HG02885 (cell line): ENCODE measurements around the gene ZNF474.

Source experiments
- ATAC-seq: cut with Tn5 transposase; IDR thresholded peaks from one replicate; pipeline ENCODE4 v1.9.1; 2021; ENCODE audit warnings: mild to moderate bottlenecking; ENCODE audit not compliant: unreplicated experiment, poor library complexity

Gene ZNF474

DNA sequence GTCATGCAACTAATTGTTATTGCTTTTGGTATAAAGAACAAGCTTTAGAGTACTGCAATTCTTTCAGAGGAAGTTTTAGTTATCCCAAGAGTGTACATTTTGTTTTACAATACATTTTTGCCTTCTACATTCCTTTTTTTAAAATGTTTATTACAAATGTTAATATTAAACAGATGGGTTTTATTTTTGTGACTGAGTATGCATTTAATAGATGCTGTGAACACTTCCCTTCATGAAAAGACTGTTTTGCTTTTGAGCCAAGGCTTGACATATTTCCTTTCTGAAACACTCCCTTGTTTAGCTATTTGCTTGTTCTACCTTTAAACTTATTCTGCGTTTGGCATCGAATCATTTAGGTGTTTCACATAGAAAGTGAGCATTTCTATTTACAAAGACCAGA, 14.8 kb upstream of the ZNF474 start:
- ATAC-seq: no peak

GRCh38 chr5:122118356-122118948, 10.9 kb upstream of the ZNF474 start:
- no peak for ATAC-seq

DNA sequence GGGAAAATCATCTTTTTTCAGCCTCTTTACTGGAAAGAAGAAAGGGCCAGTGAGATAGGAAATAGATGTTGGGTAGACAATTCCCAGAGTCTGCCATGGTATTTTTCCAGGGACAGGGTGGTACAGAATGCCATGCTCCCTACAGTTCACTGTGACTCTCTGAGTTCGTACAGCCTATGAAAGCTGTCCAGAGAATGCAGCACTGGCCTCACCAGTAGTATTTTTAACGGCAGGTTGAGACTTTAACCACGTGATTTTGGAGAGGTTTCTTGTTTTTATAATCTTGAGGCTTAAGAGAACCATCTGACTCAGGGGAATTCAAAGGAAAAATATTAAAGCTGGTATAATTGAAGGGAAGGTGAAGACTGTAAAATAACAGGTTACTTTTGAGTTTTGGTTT, 10.1 kb upstream of the ZNF474 start:
- ATAC-seq: no peak

DNA sequence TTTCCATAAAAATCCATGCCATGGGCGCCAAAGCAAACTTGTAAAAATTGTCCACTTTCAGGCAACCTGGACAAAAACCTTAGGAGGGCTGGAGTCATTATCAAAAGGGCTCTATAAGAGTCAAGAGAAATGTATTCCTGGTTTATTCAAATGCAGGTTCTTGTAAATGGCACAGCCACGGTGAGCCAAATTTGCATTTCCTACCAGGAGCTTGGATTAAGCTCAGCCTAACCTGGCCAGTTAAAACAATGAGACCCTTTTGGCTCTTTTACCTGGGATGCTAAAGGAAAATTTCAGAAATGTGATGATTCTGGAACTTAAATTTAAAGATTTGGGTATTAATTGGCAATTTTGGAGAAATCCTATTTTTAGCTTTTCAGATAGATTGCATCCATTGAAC, 8.9 kb upstream of the ZNF474 start:
- ATAC-seq: no peak

- no peak for ATAC-seq
These were observed 8.4 kb upstream of the ZNF474 start for GRCh38 chr5:122120957-122121356.

- no peak for ATAC-seq
These were observed 7.6 kb upstream of the ZNF474 start for GRCh38 chr5:122121479-122122465.

DNA sequence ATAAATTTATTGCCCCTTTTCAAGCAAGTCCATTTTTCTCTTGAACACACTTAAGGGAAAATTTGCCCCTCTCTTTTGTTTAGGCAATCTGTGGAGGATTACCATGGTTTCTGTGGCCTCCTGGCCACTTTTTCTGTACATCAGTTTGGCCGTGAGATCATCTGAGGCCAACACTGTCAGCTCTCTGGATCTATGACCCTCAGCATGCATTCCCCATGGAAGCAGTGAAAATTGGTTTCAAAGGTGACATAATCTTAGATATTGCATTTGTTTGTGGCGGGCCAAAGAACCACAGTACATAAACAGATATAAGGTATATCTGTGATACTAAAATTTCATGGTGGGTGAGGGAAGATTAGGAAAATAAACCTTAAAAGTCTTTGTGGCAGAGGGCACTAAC, 4.6 kb upstream of the ZNF474 start:
- ATAC-seq: no peak

DNA sequence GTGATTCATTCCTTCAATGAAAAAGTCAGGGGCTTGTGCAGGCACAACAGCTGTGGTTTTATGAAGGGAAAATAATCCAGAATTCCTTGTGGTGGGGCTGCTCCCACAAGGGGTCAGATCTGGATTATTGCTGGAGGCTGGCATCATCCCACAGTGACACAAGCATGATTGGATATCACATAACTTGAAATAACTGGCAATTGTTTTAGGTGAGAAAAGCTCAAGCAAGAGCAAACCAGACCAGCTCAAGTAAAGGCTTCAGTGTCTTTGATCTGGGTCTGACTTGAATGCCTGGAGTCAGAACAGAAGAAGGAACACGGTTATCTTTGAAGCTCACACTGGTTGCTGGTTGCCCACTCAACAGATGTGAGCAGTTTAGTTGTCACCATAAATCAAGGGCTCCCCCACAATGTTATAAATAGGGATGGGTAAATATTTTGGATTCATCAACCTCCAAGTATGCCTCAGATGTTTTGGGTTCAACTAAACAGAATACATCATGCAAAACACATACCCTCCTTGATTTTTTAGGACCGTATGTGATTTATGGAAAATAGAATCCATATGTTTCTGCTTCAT, 3.1 kb upstream of the ZNF474 start:
- ATAC-seq: no peak

DNA sequence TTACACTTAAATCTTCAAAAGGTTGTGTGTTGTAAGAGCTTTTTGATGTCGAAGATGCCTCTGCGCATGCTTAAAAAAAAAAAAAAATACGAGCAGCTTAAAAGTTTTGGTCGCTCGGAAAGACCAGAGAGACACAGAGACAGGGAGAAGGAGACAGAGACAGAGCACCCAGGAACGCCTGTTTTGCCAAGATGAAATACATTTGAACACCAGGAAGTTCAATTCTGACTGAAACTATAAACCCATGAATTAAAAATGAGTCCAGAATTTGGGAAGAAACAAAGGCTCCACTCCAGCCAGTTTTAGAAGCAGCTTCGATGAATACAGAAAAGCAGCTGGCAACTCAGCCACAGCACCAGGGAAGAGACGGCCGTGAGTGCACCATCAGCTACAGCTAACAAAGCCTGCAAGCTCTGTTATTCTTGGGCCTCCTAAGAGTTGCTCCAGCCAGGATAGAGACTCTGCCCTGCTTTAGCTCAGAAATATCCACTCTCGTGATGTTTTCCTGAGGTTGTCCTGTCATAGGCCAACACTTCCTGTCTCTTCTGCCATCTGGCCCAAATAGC, 2.5 kb upstream of the ZNF474 start:
- ATAC-seq: no peak

DNA sequence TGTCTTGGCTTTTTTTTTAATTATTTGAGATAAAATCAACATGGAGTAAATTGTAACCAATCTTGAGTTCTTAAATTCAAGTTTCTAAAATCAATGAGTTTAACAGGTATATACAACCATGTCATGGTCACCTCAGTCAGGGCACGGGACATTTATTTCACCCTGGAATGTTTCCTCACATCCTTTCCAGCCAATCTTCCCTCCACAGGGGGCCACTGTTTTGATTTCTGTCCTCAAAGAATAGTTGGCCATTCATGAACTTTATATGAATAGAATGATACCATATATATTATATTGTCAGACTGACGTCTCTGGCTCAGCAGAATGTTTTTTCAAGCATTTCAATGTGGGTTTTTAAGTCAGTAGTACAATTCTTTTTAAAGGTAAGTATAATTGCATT, 806 bp downstream of the ZNF474 start:
- no peak for ATAC-seq

GRCh38 chr5:122137702-122138101, 8.4 kb downstream of the ZNF474 start:
- no peak for ATAC-seq

DNA sequence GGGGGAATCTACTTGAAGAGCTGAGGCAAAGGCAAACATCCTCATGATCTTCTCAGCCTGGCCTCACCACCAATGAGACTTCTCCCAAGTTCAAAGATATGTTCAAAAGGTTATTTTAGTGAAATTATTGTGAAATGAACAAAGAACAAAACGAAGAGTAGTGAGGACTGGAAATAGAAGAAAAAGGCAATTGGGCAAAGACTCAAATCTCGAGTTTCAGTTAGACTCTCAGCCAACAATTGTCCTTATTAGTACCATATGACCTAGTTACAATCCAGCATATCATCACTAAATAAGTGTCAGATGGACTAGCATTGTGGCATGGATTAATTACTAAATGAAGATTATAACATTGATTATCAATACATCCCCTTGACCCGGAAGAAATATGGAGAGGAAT, 9.0 kb downstream of the ZNF474 start:
- no peak for ATAC-seq

DNA sequence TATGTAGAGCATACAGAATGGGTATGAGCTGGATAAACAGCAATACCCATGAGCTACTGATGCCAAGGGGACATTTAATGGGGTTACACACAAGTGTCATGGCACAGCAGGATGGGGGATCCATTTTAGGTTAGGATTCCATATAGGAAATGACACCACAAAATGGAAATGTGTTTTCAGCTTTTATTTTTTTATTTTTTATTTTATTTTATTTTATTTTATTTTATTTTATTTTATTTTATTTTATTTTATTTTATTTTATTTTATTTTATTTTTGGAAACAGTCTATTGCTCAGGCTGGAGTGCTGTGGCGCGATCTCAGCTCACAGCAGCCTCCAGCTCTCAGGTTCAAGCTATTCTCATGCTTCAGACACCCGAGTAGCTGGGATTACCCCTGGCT, 11.6 kb downstream of the ZNF474 start:
- ATAC-seq: no peak

DNA sequence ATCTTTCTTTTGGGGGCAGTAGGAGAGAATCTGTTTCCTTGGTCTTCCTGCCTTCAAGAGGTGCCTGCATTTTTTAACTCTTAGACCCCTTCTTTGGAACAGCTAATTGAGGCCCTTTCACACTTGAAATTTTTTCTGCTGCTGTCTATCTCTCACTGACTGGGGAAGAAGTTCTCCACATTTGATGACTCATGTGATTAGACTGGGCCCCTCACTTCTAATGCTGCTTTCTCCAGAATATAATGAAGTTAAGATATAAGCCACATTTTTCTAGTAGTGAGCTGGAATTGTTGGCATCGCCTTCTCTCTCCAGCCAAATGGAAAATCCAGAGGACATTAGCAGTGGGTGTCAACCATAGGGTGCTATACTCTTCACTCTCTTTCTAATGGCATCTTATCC, 12.4 kb downstream of the ZNF474 start:
- no peak for ATAC-seq

DNA sequence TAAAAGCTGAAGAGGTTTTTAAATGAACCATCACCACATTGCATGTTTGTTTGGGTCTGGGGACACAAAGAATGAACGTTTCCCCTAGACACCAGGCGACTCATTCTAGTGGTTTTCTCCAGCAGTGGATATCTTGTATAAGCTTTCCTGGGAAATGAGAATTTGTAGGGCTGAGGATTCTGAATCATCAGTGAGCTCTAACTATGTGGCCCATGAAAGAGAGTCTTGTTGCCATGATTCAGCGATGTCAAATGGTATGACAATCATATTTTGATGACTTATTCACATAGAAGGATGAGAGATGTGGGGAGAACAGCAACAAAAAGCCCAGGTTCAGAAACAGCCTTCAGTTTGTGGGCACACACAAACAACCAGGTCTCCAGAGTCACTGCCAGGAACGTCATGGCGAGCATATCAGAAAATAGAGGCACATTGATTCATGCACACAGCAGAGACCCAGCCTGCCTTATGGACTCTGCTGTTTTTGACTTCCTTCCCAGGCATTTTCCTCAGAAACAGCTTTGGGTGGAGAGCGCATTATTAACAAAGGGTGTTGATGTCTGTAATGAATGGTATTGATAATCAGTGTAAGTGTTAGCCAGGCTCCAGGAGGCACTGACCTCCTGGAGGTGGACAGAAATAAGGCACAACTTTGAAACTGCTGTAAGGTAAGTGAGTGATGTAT, 13.3 kb downstream of the ZNF474 start:
- no peak for ATAC-seq

DNA sequence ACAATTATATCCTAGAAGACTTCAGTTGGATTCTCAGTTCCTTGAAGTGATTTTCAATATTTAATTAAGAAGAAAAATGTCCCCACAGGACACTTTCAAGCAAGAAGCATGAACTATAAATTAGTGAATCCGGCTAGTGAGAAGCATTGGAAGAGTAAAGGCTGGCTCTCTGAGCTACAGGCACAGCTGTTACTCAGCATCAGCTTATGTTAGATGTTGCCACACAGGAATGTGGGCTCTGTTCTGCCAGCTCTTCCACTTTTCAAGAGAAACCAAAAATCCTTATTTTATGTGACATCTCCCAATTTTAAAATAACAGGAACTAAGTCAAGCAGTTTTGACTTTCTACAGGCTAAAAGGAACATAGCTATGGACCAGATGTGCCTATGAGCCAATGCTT, 14.9 kb downstream of the ZNF474 start:
- no peak for ATAC-seq

- no peak for ATAC-seq
These were observed 16.6 kb downstream of the ZNF474 start for GRCh38 chr5:122145906-122146305.

DNA sequence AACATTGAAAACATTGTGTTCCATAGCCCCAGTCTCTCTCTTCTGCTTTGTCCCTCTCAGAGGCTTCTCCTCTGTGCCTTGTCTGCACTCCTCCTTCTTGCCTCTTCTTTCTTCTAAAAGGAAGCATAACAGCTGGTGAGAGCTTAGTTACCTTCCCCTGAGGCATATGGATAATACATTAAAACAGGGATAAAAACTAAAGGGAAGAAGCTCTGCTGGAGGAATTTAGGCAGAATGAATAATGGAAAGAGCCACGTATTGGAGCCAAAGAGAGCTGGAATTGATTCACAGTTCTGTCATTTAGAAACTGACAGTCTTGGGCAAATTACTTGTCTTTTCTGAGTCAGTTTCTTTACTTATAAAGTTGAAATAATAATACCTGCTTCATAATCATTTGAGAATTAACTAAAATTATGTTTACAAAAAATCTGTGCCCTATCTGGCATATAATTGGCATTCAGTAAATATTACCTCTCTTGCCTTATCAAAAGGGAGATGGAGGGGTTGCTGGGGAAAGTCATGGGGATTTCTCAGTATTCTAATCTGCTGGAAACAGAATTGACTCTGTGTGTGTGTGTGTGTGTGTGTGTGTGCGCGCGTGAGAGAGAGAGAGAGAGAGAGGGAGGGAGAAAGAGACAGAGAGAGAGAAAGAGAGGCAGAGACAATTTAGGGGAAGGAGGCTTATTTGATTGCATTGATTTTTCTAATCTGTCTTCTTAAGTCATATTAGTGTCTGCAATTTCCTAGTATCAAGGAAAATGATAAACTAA, 20.2 kb downstream of the ZNF474 start:
- no peak for ATAC-seq

DNA sequence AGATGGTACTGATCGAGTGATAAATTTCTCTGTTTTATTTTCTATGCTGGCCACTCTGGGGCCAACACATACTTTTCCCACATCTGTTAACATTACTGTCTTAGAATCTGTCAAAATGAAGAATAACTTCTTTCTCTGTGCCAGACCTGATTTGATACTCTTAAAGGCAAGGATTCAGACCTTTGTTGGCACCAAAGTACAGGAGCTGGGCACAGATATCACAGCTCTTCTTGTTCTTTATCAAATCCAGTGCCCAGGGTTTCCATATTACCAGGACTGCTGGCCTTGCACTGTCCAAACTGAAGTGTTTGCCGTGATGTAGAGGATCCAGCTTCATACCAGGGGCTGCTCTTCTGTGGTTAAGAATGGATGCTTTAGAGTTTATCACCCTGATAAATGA, 20.9 kb downstream of the ZNF474 start:
- no peak for ATAC-seq

DNA sequence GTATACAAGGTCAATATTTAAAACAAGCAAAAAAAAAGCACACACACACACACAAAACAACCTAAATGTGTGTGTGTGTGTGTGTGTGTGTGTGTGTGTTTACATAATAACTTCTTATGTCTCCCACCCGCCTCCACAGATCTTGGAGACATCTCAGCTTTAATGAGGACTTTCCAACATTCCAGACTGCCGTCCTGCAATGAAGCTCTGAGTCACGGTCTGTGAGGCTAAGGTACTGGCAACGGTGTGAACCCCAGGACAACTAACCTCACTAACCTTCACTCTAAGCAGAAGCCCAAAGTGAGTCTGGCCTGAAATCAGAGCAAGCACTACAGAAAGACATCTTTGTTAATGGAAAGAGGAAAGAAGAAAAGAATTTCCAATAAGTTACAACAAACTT, 22.3 kb downstream of the ZNF474 start:
- no peak for ATAC-seq
